Hippocampal formation (tissue), 2 donors: ENCODE results near the gene ARHGAP22.

Experiments used
- DNase-seq, 2 donors: peaks; one replicate each; lab custom pipeline; 2025; lab: John Stamatoyannopoulos, UW

The ARHGAP22 gene

GRCh38 chr10:48633381-48634197 is 28.7 kb upstream of the ARHGAP22 start:
- DNase-seq = no peak

- DNase-seq = no peak
Measured at GRCh38 chr10:48632166-48632565, 27.3 kb upstream of the ARHGAP22 start.

DNA sequence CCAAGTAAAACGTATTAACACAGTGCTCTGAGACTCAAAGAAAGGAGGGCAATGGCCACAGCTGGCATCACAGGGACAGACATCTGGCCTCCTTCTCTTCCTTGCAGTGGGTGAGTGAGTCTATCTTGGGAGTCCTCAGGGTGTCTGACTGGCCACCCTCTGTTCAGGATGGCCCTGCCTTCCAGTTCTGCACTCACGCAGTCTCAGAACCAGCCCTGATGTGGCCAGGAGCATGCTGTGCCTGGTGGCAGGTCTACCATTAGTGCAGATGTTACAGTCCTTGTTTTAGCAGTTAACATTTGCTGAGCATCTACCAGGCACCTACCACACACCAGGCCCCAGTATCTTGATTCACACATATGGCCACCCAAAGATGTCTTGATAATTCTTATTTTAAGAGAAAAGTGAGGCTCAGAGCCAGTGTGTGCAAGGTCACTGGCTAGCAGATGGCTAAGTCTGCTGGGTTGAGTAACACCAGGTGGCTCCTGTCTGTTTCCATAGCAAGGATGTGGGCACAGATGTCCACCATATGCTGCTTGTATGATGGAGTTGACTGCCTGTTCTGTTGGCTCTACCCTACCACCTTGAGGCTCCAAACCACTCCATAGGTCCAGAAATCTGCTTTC is 23.2 kb upstream of the ARHGAP22 start:
- no peak for DNase-seq

DNA sequence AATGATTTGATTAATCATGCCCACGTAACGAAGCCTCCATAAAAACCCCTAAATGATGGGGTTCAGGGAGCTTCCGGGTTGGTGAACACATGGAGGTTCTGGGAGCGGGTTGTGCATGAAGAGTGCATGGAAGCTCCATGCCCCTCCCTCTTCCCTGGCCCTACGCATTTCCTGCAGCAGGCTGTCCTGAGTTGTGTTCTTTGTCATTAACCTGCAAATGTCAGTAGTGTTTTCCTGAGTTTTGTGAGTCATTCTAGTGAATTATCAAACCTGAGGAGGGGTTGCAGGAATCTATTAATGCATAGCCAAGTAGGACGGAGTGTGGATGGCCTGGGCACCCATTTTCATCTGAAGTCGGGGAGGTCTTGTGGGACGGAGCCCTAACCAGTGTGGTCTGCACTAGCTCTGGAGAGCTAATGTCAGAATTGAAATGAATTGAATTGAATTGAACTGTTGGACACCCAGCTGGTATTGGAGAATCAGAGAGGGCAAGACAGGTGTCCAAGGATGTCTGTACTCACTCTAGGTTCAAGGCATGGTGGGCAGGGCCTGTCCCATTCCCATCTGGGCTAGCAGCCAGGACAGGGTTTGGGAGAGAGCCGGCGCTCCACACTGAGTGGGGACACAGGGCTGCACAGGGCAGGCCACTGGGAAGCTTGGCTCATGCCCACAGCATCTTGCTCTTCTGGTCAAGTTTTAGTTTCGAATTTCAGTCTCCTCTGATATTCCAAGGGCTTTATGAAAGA is 22.3 kb upstream of the ARHGAP22 start:
- DNase-seq = no peak

DNA sequence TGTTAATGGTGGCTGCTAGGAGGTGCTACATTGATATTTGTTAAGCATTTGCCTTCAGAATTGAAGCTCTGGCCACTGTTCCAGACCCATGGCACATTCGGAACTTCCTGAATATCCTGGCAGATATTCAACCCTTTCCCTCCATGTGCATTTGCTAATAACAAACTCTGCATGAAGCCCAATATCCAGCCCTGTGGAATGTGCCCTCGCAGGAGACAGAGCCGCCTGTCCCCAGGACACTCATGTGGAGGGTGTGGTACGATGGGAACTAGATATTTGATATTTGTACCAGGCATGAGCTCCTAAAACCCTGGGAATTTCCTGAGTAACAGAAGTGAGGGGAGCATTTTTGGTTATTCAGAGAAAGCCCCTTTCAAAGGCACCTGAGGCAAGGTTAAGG is 21.6 kb upstream of the ARHGAP22 start:
- no peak for DNase-seq

GRCh38 chr10:48625826-48626134 is 20.9 kb upstream of the ARHGAP22 start:
- no peak for DNase-seq

GRCh38 chr10:48623607-48624132 is 18.8 kb upstream of the ARHGAP22 start:
- DNase-seq = no peak

- no peak for DNase-seq
Measured at GRCh38 chr10:48623009-48623408, 18.1 kb upstream of the ARHGAP22 start.

DNA sequence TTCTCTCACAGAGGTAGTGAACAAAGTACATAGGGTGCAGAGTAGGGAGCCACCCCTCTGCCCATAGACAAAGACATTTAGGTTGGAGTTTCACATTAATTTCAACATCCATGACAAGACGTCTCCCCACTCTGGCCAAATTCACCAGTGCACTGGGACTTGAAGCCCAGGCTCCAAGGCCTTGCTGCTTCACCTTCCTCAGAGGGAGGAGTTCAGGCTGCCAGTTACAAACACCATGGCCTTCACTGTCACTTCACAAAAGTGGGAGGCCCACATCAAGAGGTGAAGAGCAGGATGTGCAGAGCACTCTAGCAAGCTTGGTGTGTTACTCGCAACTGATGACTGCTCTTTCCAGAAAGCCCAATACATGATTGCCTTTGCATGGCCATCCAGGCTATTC is 15.8 kb upstream of the ARHGAP22 start:
- DNase-seq = no peak

GRCh38 chr10:48616436-48616835 is 11.6 kb upstream of the ARHGAP22 start:
- no peak for DNase-seq

GRCh38 chr10:48614481-48615390 is 9.9 kb upstream of the ARHGAP22 start:
- DNase-seq = no peak

DNA sequence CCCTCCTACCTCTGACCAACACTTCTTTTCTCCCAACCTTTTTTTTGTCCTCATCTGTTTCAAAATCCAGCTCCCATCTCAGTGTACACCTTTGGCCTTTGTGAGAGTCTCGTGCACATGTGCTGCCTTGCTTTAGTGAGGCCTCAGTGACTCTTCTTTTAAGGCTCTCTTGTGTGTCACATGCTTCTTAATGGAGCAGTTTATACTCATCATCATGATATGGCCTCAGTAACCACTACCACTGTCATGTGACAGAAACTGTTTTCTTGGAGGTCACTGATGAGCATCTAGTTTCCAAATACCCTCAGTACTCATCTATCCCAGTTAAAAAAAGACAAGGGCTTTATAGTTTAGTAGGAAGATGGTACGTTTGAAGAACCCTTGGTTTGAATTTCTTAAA is 8.1 kb upstream of the ARHGAP22 start:
- no peak for DNase-seq

- no peak for DNase-seq
Measured at GRCh38 chr10:48612236-48612943, 7.5 kb upstream of the ARHGAP22 start.

DNA sequence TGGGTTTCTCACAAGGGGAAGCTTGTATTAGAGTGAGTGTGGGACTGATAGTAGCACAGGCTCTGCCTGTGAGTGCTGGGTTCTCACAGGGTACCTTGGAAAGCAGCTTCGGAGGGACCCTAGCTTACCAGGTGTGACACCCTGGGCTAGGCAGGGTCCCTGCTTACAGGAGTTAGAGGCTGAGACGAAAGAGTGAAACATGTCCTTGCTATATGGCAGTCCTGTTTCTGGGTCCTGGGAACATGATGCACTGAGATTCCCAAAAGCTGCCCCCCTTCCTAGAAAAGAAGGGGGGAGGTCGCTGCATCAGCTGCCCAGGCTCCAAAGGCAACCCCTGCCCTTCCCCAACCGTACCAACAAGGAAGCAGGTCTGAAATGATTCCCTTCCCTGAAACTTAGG is 6.3 kb upstream of the ARHGAP22 start:
- no peak for DNase-seq

DNA sequence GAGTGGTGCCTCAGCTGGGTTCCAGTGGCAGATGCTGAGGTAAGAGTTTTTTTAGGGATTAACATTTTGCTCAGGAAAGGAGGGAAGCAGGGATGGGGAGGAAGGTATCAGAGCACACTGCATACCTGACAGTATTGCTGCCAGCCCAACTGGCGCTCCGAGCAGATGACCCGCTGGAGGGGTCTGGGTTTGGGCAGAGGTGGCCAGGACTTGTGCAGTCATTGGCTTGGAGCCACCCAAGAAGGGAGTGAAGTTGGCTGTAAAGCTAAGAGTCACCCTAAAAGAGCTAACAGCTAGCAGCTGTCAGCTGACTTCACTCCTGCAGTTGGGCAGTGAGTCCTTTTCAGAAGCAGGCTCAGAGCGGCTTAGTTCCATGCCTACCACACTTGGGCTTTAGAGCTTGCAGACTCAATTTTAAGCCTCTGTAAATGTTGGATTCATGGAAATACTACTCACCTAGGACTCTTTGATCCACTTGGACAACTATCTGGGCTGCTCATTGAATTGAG is 5.8 kb upstream of the ARHGAP22 start:
- DNase-seq = no peak

DNA sequence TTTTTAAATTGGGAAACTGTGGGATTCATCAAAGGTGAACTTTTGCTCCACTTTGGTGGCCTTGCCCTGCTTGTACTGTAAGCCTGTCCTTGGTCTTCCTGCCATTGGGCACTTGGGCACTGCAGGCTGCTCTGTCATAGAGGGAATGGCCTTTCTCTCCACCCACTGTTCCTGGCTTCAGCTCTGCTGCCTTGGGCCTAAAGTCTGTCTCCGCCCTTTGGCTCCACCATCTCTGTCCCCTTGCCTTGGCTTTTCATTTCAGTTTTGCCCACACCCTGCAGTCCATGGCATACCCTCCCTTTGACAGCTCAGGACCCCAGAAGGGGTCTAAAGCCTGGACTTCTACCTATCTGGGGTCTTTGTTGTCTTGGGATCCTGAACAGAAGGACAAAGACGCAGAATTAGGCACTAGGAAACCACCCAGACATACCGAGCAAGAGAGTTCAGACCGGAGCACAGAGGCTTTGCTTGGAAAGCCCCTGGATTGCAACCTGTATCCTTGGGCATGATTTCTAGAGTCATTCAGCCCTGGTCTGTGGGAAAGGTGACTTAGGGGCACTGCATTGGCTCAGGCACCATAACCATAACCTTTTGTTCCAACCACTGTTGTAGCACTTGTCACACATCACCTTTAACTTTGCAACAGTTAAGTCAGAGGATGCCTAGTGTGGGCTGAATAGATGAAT is 5.2 kb upstream of the ARHGAP22 start:
- no peak for DNase-seq

DNA sequence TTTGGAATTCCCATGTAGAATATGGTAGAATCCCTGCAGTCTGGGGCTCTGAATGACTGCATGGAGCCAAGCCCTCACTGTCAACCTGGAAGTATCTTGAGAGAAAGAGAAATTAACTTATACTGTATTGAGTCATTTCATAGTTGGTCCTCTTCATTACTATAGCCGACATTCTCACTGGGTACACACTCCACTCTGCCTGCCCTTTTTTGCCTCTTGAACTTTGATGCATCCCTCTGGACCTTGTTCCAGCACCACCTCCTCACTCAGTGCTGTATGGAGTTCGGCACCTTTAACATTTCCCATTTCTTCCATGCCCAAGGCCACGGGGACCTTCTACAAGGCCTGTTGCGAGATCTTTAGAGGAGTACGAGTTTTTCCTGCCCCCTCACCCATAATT is 4.6 kb upstream of the ARHGAP22 start:
- DNase-seq = no peak

DNA sequence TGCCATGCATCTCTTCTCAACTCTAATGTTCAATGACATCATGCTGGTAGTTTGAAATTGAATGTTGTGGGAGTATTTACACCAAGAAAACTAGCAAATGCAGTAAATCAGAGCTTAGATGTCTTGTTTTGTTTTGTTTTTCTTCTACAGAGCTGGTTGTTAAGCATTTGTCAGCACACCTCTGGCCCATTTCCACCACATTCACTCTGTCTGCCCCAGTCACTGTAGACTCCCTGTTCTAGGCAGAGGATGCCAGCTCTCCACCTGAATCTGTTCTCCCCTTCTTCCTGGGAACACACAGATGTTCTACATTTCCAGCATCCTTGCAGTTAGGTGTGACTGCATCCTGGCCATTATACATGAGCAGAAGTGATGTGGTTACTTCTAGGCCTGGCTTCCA is 4.1 kb upstream of the ARHGAP22 start:
- DNase-seq = no peak

GRCh38 chr10:48608279-48608681 is 3.4 kb upstream of the ARHGAP22 start:
- DNase-seq = no peak
